H1 (cell line): ENCODE results near the gene POLR2L. TPM values are rescaled to one million over a fixed set of nuclear protein-coding genes. Genes with fewer than 3 reads are reported as not detected.

Experiments used
- GTF2F1 ChIP-seq: IDR thresholded peaks from 2 replicates; pipeline ENCODE4 v1.6.1; 2012; ENCODE audit warnings: low read depth, low read length, improper control_type of control experiment, borderline replicate concordance
- POLR2AphosphoS5 ChIP-seq: IDR thresholded peaks from 2 replicates; pipeline ENCODE4 v1.6.1; 2011; ENCODE audit warnings: low read depth, low read length
- TCF12 ChIP-seq: IDR thresholded peaks from 2 replicates; pipeline ENCODE4 v1.6.1; 2011; ENCODE audit warnings: low read depth, mild to moderate bottlenecking, low read length
- polyA plus RNA-seq, 7 experiments: library from polyadenylated mRNA; depleted of rRNA in 3 of 7; stranded (reverse) in 5 of 7; unstranded in 2 of 7; fragments of >200 nt in 5 of 7; fragments of 200-250 nt in 2 of 7; gene quantifications; 1 replicate in 5 of 7; 2 replicates in 1 of 7; 4 replicates in 1 of 7; pipeline versions ENCODE4 v1.2.1 to v1.2.3, GENCODE V29; 2011 to 2013; ENCODE audit warnings: missing spikeins in 2 of 7, mixed read lengths in 2 of 7
- total RNA-seq: library from RNA; stranded (reverse); fragmentation: NEBNext Ultra II Directional; extraction: Animal tissue kit (Norgen Biotek cat#: 25700); gene quantifications from 2 replicates; pipeline ENCODE4 v1.2.1, GENCODE V29; 2021

Gene POLR2L
- total and polyA plus RNA-seq, 2 of the 8 experiments (the other 6 are each of a cell fraction or from before 2014, with no cell fraction given): 140 to 151 TPM

- TF ChIP-seq TCF12: no peak
- TF ChIP-seq POLR2AphosphoS5: no peak
- TF ChIP-seq GTF2F1: no peak
Measured at GRCh38 chr11:872799-873198, 30.5 kb upstream of the POLR2L start (continued).
